Activated CD4-positive, alpha-beta T cell treated with anti-CD3 and anti-CD28 coated beads, Interleukin-10, Interleukin-2, amounts not matched to agents 100 ng/mL and 50 ng/mL, durations not matched to agents 16 hours and 8 hours (primary cell): ENCODE data around the gene MAST2.
"Not testable (repeated sequence)": the region's sequence is repeated elsewhere in the genome, so short reads cannot be mapped to it uniquely, and the experiment has no call there.

ENCODE experiments used
- DNase-seq: peaks from one replicate; pipeline ENCODE4 v3.0.0-alpha.2; 2020

The MAST2 gene

GRCh38 chr1:46030876-46031660, 227.7 kb downstream of the MAST2 start:
- no peak for DNase-seq

- no peak for DNase-seq
These were observed 231.4 kb downstream of the MAST2 start for GRCh38 chr1:46034601-46035516.

GRCh38 chr1:46036894-46037839, 233.8 kb downstream of the MAST2 start:
- DNase-seq, result peak; percentile 84

GRCh38 chr1:46039571-46040052, 236.2 kb downstream of the MAST2 start:
- DNase-seq, result no peak

GRCh38 chr1:46041551-46041950, 238.1 kb downstream of the MAST2 start:
- no peak for DNase-seq

GRCh38 chr1:46041974-46042373, 238.6 kb downstream of the MAST2 start:
- no peak for DNase-seq

- DNase-seq, result no peak
These were observed 240.1 kb downstream of the MAST2 start for GRCh38 chr1:46043458-46044017.

- DNase-seq, result no peak
These were observed 240.7 kb downstream of the MAST2 start for GRCh38 chr1:46044116-46044515.

GRCh38 chr1:46053734-46054133, 250.3 kb downstream of the MAST2 start:
- DNase-seq, result no peak

- no peak for DNase-seq
These were observed 252.9 kb downstream of the MAST2 start for GRCh38 chr1:46056325-46056724.

GRCh38 chr1:46057215-46057614, 253.8 kb downstream of the MAST2 start:
- not testable (repeated sequence) for DNase-seq

GRCh38 chr1:46057781-46058180, 254.4 kb downstream of the MAST2 start:
- no peak for DNase-seq

GRCh38 chr1:46058936-46059335, 255.5 kb downstream of the MAST2 start:
- DNase-seq, result no peak

GRCh38 chr1:46061146-46061545, 257.7 kb downstream of the MAST2 start:
- DNase-seq, result no peak

- peak; percentile 58 for DNase-seq
These were observed 259.4 kb downstream of the MAST2 start for GRCh38 chr1:46062651-46063319.

GRCh38 chr1:46064708-46065107, 261.3 kb downstream of the MAST2 start:
- DNase-seq, result no peak

GRCh38 chr1:46065405-46065804, 262.0 kb downstream of the MAST2 start:
- peak; percentile 11 for DNase-seq

- no peak for DNase-seq
These were observed 264.2 kb downstream of the MAST2 start for GRCh38 chr1:46067652-46068051.

GRCh38 chr1:46068525-46068924, 265.1 kb downstream of the MAST2 start:
- no peak for DNase-seq

- no peak for DNase-seq
These were observed 266.9 kb downstream of the MAST2 start for GRCh38 chr1:46070164-46070814.

GRCh38 chr1:46072975-46073374, 269.6 kb downstream of the MAST2 start:
- DNase-seq, result no peak
